Activated CD4-positive, alpha-beta T cell treated with anti-CD3 and anti-CD28 coated beads, Interleukin-2, Interleukin-4, amounts not matched to agents 100 ng/mL and 50 ng/mL, durations not matched to agents 16 hours and 8 hours (primary cell): ENCODE measurements around the gene TEX54.
"Not testable (repeated sequence)": the region's sequence is repeated elsewhere in the genome, so short reads cannot be mapped to it uniquely, and the experiment has no call there.

Source experiments
- DNase-seq: peaks from one replicate; pipeline ENCODE4 v3.0.0-alpha.2; 2020; ENCODE audit warnings: low spot score

The TEX54 gene

GRCh38 chr11:62835336-62835735 lies 2.7 kb upstream of the TEX54 start:
- no peak for DNase-seq

- DNase-seq: peak; percentile 100
These were observed 913 bp downstream of the TEX54 start, which contains the start of gene STX5 for GRCh38 chr11:62831520-62832335. Gene STX5 (minus strand): TSS chr11:62832051. CDS start chr11:62831243, 808 bp downstream.

DNA sequence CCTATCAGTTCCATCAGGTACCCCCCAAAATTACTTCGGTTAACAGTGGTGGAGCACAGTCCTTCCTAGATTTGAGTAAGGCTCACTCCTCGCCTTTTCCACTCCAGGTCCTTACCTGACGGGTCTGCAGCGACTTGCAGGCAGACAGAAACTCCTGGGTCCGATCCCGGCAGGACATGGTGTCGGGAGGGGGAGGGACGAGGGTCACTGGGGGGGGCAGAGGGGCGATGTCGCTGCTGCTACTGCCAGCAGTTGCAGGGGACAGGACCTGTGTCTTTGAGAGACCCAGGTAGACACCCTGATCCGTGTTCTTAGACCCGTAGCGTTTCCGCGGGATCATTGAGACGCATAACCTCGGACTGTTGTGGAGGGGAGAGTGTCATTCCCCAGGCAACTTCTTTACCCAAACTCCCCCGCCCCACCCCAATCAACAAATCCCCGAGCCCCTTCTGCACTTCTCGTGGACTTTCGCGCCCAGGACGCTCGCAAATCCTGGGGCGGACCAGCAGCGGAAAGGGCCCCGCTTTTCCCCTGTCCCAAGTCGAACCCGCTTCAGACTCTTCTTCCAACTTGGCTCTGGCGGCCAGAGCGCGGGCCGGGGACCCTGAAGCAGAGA lies 1.6 kb downstream of the TEX54 start:
- no peak for DNase-seq

DNA sequence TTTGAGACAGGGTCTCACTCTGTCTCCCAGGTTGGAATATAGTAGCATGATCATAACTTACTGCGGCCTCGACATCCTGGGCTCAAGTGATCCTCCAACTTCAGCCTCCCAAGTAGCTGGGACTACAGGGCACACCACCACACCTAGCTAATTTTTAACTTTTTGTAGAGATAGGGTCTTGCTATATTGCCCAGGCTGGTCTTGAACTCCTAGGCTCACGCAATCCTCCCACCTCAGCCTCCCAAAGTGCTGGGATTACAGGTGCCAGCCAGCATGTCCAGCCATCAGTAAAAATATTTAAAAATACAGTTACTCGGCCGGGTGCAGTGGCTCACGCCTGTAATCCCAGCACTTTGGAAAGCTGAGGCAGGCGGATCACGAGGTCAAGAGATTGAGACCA lies 4.5 kb downstream of the TEX54 start:
- DNase-seq: not testable (repeated sequence)

DNA sequence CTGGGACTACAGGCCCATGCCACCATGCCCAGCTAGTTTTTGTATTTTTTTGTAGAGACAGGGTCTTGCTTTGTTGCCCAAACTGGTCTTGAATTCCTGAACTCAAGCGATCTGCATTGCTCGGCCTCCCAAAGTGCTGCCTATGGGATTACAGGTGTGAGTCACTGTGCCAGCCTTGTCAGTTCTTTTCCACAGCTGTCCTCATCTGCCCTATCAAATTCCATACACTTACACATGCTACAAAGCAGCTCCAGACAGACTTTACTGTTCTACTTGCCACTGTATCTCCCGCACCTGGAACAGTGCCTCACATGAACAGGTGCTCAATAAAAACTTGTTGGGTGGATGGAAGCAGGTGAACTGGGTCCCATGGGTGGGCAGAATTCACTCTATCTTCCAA lies 9.0 kb downstream of the TEX54 start:
- no peak for DNase-seq

- no peak for DNase-seq
These were observed 15.5 kb downstream of the TEX54 start for GRCh38 chr11:62817129-62817528.

GRCh38 chr11:62816557-62816956 lies 16.1 kb downstream of the TEX54 start:
- no peak for DNase-seq

DNA sequence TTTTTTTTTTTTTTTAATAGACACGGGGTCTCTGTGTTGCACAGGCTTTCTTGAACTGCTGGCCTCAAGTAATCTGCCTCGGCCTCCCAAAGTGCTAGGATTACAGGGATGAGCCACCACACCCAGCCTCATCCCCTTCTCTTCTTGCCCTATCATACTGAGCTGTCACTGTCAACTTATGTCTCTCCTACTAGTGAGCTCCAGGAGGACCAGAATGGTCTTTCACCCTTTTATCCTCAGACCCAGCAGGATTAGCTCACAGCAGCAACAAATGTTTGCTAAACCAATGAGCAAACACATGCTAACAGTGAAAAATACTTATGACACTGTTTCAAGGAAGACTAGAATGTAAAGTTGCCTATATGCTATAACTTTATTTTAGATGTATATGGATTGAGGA lies 21.0 kb downstream of the TEX54 start:
- no peak for DNase-seq

- DNase-seq: no peak
These were observed 21.9 kb downstream of the TEX54 start for GRCh38 chr11:62810748-62811147.

DNA sequence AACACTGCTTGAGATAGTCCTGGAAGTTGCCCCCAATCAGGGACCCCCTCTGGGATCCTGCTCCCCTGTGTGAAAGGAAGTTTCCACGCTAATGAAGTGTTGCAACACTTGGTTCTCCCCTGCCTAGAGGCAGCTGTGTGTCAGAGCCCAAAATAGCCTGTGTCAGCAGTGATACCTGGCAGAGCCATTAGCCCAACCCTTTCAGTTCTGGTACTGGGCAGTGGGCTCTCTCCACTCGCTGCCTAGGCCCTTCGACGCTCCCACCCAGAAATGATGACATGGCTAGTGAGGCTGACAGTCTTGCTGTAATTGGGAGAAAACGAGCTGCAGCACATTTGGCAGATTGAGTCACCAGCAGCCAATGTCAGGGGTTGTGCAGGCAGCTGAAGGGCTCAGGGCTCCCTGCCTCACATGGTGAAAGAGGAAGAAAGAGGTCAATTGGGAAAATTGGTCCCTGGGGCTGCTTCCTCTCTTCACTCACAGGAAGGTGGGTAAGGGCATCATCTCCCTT lies 26.0 kb downstream of the TEX54 start:
- DNase-seq: no peak

DNA sequence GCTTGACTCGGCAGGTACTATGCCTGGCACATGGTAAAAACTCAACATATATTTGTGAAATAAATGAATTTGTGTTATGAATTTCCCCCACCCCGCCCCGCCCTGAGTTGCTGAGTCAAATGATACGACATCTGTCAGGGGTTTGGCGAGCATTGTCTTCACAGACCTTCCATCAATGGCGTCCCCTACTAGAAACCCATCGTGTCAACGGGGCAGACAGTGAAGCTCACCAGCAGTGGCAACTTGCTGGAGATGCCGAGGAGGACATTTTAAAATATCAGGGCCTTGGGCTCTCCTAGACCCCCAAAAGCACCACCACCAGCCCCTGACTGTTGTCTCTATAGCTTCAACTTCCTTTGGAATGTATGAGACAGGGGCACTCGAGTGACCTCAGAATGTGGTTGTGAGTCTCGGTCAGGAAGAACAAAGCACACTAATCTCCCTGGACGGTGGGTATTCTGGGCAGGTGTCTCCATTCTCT lies 26.6 kb downstream of the TEX54 start:
- peak; percentile 32 for DNase-seq

GRCh38 chr11:62805076-62805892 lies 27.4 kb downstream of the TEX54 start, which contains the start of gene NXF1:
Gene NXF1 (minus strand): TSS chr11:62805440. CDS start chr11:62805356, 84 bp downstream.
- peak; percentile 96 for DNase-seq

DNA sequence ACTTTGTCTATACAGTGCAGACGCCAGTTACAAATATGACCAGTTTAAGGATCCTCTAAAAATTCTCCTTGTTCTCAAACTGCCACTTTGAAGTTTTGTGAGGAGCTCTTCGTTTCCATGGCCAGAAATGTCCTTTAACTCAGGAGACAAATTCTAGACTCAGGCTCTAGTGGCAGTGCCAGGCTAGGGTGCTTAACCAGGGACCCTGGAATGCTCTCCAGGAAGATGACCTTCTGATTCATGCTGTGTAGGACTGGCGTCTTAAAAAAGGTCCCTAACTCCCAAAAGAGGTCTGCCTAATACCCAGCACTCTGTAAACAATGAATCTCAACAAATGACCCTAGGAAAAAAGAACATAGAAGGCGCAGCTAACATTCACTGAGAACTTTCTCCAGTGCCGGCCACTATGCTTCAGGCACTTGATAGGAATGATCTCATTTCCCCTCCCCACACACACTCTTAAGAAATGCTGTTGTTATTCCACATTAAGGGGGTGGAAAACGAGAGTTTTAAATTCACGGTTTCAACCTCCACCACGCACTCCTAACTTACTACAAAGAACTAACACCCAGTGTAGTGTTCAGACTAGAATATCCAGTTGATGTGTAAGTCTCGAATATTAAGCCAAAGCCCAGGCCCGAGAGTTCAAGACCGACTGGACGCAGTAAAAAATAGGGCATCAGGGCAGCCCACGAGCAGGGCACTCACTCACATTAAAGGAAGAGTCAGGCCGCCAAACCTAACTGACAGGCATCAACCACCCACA lies 28.1 kb downstream of the TEX54 start:
- DNase-seq: no peak

DNA sequence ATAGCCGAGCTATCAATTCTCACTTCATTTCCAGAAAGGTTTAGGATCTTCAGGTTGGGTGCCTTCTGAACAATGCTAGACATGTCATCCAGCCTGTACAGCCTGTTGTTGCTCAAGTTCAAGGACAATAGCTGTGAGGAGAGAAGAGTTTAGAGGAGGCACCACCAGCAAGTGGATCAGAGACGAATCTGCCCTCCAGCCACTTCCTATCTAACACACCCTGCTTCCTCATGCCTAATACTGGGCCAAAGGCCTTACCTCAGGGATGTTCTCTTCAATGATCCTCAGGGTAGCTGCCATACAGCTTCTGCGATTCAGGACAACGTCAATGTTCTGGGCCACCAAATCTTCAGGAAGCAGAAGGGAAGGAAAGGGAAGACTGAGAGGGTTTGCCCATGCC lies 31.6 kb downstream of the TEX54 start:
- DNase-seq: no peak

GRCh38 chr11:62799486-62799885 lies 33.2 kb downstream of the TEX54 start:
- no peak for DNase-seq

- no peak for DNase-seq
These were observed 36.4 kb downstream of the TEX54 start for GRCh38 chr11:62796281-62796680.

GRCh38 chr11:62794201-62794775 lies 38.4 kb downstream of the TEX54 start:
- no peak for DNase-seq

DNA sequence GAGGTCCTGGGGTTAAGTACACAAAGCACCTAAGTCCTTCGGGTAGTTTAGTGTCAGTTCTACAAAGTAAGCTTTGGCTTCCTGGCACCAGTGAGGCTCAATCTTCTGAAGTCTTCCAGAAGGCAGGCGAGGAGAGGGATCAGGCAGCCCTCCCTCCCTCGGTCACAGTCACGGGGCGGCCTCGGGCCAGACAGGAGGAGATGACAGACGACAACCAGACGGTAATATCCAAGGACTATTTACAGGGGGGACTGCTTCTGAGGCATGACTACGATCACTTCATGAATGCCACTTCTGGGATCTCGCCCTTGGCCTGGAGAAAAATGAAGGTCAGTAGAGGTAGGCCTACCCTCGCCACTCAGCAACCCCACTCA lies 40.5 kb downstream of the TEX54 start:
- no peak for DNase-seq

DNA sequence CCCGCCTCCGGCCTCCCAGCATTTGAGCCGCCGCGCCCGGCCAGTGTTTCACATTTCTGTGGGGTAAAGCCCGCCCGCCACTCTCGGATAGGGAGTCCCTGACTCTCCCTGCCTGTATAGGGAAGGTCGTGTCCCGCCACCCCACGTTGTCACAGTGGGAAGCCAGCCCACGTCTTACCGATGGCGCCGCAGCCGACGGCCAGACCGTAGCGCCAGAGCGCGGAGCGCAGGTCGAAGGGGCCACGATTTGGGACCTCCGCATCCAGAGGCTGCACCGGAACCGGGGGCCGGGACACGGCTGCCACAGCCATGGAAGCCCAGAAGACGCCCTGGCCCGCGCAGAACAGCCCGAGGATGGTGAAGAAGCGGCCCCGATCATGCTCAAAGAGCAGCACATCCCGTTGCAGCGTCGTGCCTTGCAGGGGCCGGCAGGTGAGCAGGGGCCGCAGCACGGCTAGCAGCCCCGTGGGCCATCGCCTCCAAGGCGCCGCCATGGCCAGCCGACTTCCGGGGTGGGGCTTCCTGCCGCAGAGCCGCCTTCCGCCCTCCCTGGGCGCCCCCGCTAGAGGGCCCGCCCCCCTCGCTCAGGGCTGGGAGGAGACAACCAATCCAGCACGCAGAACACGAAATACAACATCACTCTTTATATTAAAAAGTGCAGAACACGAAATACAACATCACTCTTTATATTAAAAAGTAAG lies 41.0 kb downstream of the TEX54 start, which contains the start of gene TMEM223:
TMEM223 (minus strand) TSS at position 506 of the 701 bp plus-strand sequence; CDS start at position 494, 12 bp downstream.
- peak; percentile 89 for DNase-seq

- no peak for DNase-seq
These were observed 43.1 kb downstream of the TEX54 start for GRCh38 chr11:62789576-62789975.
